SU-DHL-6 (cell line): Measurements from ENCODE around the gene GUCA2A.

Experiments used
- CTCF ChIP-seq: fragments of 200-600 bp; sonication (generic); IDR thresholded peaks from one replicate; pipeline ENCODE4 v1.5.1; 2017; ENCODE audit warnings: antibody characterized with exemption, mild to moderate bottlenecking, low read length, moderate library complexity; ENCODE audit not compliant: insufficient read depth, poor library complexity, severe bottlenecking
- EZH2phosphoT487 ChIP-seq: fragments of 200-600 bp; sonication (generic), shearing (Covaris generic); conservative IDR thresholded peaks from 2 replicates; pipeline ENCODE4 v1.6.1; 2018; ENCODE audit warnings: mild to moderate bottlenecking, antibody characterized with exemption, low read length, moderate library complexity, mixed read lengths

GRCh38 chr1:42206164-42206563 lies 41.6 kb upstream of the GUCA2A start:
- TF ChIP-seq CTCF (no peak), EZH2phosphoT487 (no peak)
